ENCODE measurements around the gene TADA2A. TPM values are rescaled to one million over a fixed set of nuclear protein-coding genes. Genes with fewer than 3 reads are reported as not detected.

Gene TADA2A
- total RNA-seq, 2 donors from 2014 or later: 8.1 to 14.7 TPM

- H3K4me1 ChIP-seq (ENCODE audit: control insufficient read depth in 1 of 2, low read depth in 2 of 2): no peaks in the 10 kb centered on the region
- no peak within 1 kb of the TSS for H3K4me3 ChIP-seq
- no peak for TF ChIP-seq CTCF (IDR thresholded peaks at IDR 0.05)
- no peak within 1 kb of the TSS for H3K27ac ChIP-seq
- H3K27me3 ChIP-seq (replicated peaks; ENCODE audit: insufficient read depth): no peaks in the 10 kb centered on the region
- DNase-seq (ENCODE audit: low spot score) (no peak), ATAC-seq (ENCODE audit: insufficient number of reproducible peaks, low FRiP score, low read depth) (no peak)
- no peaks in the 10 kb centered on the region for H3K9me3 ChIP-seq
- H3K36me3 ChIP-seq: no peaks in the 10 kb centered on the region
These were observed 31.0 kb upstream of the TADA2A start, which contains the start of gene C17orf78 for GRCh38 chr17:37375706-37376105. C17orf78 (plus strand) TSS chr17:37375985; CDS start chr17:37376093, 108 bp downstream.

GRCh38 chr17:37382056-37382455, 24.6 kb upstream of the TADA2A start:
- no peaks in the 10 kb centered on the region for H3K9me3 ChIP-seq
- no peaks in the 10 kb centered on the region for H3K4me1 ChIP-seq (ENCODE audit: control insufficient read depth in 1 of 2, low read depth in 2 of 2)
- no peak for TF ChIP-seq CTCF (IDR thresholded peaks at IDR 0.05)
- DNase-seq (ENCODE audit: low spot score): no peak
- H3K27ac ChIP-seq: no peak overlapping the region
- no peaks in the 10 kb centered on the region for H3K27me3 ChIP-seq (replicated peaks; ENCODE audit: insufficient read depth)
- no peak overlapping the region for H3K4me3 ChIP-seq
- H3K36me3 ChIP-seq: no peaks in the 10 kb centered on the region
- ATAC-seq (ENCODE audit: insufficient number of reproducible peaks, low FRiP score, low read depth): no peak

GRCh38 chr17:37384560-37385149, 22.0 kb upstream of the TADA2A start:
- no peak overlapping the region for H3K4me3 ChIP-seq
- H3K4me1 ChIP-seq (ENCODE audit: control insufficient read depth in 1 of 2, low read depth in 2 of 2): no peaks in the 10 kb centered on the region
- no peaks in the 10 kb centered on the region for H3K9me3 ChIP-seq
- H3K27me3 ChIP-seq (replicated peaks; ENCODE audit: insufficient read depth): no peaks in the 10 kb centered on the region
- no peak for ATAC-seq (ENCODE audit: insufficient number of reproducible peaks, low FRiP score, low read depth)
- no peaks in the 10 kb centered on the region for H3K36me3 ChIP-seq
- TF ChIP-seq CTCF (IDR thresholded peaks at IDR 0.05): no peak
- no peak overlapping the region for H3K27ac ChIP-seq
- no peak for DNase-seq (ENCODE audit: low spot score)

GRCh38 chr17:37385474-37385990, 21.2 kb upstream of the TADA2A start:
- Histone ChIP-seq H3K27ac (no peak overlapping the region), H3K27me3 (replicated peaks; ENCODE audit: insufficient read depth) (no peaks in the 10 kb centered on the region), H3K4me3 (no peak overlapping the region), H3K9me3 (no peaks in the 10 kb centered on the region), H3K36me3 (no peaks in the 10 kb centered on the region), H3K4me1 (ENCODE audit: control insufficient read depth in 1 of 2, low read depth in 2 of 2) (no peaks in the 10 kb centered on the region)
- ATAC-seq (ENCODE audit: insufficient number of reproducible peaks, low FRiP score, low read depth): no peak
- DNase-seq (ENCODE audit: low spot score): no peak
- TF ChIP-seq CTCF (IDR thresholded peaks at IDR 0.05): no peak

- Histone ChIP-seq H3K27ac (no peak overlapping the region), H3K4me3 (no peak overlapping the region), H3K36me3 (no peaks in the 10 kb centered on the region), H3K9me3 (no peaks in the 10 kb centered on the region), H3K27me3 (replicated peaks; ENCODE audit: insufficient read depth) (no peaks in the 10 kb centered on the region), H3K4me1 (ENCODE audit: control insufficient read depth in 1 of 2, low read depth in 2 of 2) (peaks cover 0 to 3% of the 10 kb centered on the region in 2 donors)
- ATAC-seq (ENCODE audit: insufficient number of reproducible peaks, low FRiP score, low read depth) (no peak), DNase-seq (ENCODE audit: low spot score) (no peak)
- TF ChIP-seq CTCF (IDR thresholded peaks at IDR 0.05): no peak
These were observed 20.2 kb upstream of the TADA2A start for GRCh38 chr17:37386462-37386861.

All from thoracic aorta (tissue), 2 donors.